Activated T-cell treated with anti-CD3 and anti-CD28 coated beads, Interleukin-2, amount 50 U/mL, for 24 hours (primary cell): Measurements from ENCODE around the gene TBC1D2.

Experiments used
- DNase-seq: peaks from one replicate; pipeline ENCODE4 v3.0.0-alpha.2; 2020
- H3K27ac Mint-ChIP-seq: 2 replicates; pipeline ENCODE4 v1.8.0; 2020; ENCODE audit warnings: mild to moderate bottlenecking, mixed read lengths
- H3K27me3 Mint-ChIP-seq: 2 replicates; pipeline ENCODE4 v1.8.0; 2020; ENCODE audit warnings: mixed read lengths
- H3K36me3 Mint-ChIP-seq: 2 replicates; pipeline ENCODE4 v1.8.0; 2020; ENCODE audit warnings: low read depth, mixed read lengths
- H3K4me1 Mint-ChIP-seq: 2 replicates; pipeline ENCODE4 v1.8.0; 2020; ENCODE audit warnings: low read depth, mixed read lengths
- H3K4me3 Mint-ChIP-seq: 2 replicates; pipeline ENCODE4 v1.8.0; 2020; ENCODE audit warnings: mild to moderate bottlenecking, moderate library complexity, mixed read lengths
- H3K9me3 Mint-ChIP-seq: 2 replicates; pipeline ENCODE4 v1.8.0; 2020; ENCODE audit warnings: mixed read lengths

The TBC1D2 gene

DNA sequence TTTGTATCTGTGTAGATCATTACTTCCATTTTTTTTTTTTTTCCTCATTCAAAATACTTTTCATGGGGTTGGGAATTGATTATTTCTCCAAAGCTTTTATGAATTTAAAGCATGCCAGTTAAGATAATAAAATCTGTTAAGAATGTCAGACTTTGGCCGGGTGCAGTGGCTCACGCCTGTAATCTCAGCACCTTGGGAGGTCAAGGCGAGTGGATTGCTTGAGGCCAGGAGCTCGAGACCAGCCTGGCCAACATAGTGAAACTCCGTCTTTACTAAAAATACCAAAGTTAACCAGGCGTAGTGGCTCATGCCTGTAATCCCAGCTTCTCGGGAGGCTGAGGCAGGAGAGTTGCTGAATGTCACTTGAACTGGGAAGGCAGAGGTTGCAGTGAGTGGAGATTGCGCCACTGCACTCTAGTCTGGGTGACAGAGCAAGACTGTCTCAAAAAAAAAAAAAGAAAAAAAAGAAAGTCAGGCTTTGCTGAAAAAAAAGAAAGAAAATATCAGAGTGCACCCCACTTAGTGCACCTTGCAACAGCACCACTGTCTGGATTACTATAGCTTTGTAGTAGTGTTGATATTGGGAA, 18.5 kb downstream of the TBC1D2 start:
- no peaks in the 10 kb centered on the region for H3K27me3 Mint-ChIP-seq
- H3K27ac Mint-ChIP-seq = no peak overlapping the region
- no peaks in the 10 kb centered on the region for H3K4me1 Mint-ChIP-seq
- H3K36me3 Mint-ChIP-seq = no peaks in the 10 kb centered on the region
- H3K9me3 Mint-ChIP-seq = no peaks in the 10 kb centered on the region
- no peak for DNase-seq
- H3K4me3 Mint-ChIP-seq = no peak overlapping the region

DNA sequence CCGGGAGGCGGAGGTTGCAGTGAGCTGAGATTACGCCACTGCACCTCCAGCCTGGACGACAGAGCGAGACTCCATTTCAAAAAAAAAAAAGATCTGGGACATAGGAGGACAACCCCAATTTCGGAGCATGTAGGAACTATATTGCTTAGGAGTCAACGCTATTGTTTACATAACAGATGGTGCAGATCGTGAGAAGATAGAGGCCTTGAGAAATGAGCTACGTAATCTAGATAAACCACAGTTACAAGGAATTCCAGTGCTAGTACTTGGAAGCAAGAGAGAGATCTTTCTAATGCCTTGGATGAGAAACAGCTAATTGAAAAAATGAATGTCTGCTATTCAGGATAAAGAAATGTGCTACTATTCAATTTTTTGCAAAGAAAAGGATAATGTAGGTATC, 20.3 kb downstream of the TBC1D2 start:
- no peaks in the 10 kb centered on the region for H3K9me3 Mint-ChIP-seq
- no peaks in the 10 kb centered on the region for H3K27me3 Mint-ChIP-seq
- no peaks in the 10 kb centered on the region for H3K4me1 Mint-ChIP-seq
- no peak overlapping the region for H3K4me3 Mint-ChIP-seq
- no peak overlapping the region for H3K27ac Mint-ChIP-seq
- peaks cover 2% of the 10 kb centered on the region for H3K36me3 Mint-ChIP-seq
- DNase-seq = no peak

DNA sequence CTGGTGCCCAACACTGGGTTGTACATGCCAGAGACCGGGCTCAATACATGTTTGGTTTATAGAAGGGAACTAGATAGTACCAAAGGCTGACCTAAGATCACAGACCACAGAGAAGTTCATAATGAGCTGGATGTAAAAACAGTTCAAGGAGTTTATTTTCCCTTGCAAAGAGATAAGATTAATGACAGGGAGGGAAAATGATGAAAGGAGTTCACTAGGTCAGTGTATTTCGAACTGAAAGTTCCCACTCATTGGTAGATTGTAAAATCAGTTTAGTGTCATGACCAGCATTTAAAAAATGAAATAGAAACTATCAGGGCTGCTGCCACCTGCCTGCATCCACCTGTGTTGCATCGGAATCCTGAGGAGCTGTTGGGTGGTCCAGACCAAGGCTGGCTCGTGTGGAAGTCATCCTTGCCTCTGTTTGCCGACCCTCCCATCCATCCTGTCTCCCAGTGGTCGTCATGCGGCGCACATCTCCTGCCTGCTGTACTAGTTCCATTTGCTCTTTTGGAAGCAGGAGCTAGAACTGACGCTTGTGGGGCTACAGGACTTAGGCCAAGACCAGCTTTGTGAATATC, 21.1 kb downstream of the TBC1D2 start:
- Mint-ChIP-seq H3K27ac (no peak overlapping the region), H3K36me3 (peaks cover 8% of the 10 kb centered on the region), H3K27me3 (no peaks in the 10 kb centered on the region), H3K4me3 (no peak overlapping the region), H3K9me3 (no peaks in the 10 kb centered on the region), H3K4me1 (no peaks in the 10 kb centered on the region)
- DNase-seq = no peak

DNA sequence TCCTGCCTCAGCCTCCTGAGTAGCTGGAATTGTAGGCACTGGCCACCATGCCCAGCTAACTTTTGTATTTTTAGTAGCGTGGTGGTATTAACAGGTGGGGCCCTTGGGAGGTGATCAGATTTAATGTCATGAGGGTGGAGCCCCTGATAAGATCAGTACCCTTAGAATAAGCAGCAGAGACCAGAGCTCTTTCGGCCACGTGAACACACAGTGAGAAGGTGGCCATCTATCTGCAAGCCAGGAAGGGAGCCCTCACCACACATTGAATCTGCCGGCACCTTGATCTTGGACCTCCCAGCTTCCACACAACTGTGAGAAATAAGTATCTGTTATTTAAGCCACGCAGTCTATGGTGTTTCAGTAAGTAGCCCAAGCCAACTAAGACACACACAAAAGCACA, 22.5 kb downstream of the TBC1D2 start:
- Mint-ChIP-seq H3K9me3 (no peaks in the 10 kb centered on the region), H3K4me1 (no peaks in the 10 kb centered on the region), H3K27ac (no peak overlapping the region), H3K36me3 (peaks cover 19% of the 10 kb centered on the region), H3K27me3 (no peaks in the 10 kb centered on the region), H3K4me3 (no peak overlapping the region)
- DNase-seq = no peak

DNA sequence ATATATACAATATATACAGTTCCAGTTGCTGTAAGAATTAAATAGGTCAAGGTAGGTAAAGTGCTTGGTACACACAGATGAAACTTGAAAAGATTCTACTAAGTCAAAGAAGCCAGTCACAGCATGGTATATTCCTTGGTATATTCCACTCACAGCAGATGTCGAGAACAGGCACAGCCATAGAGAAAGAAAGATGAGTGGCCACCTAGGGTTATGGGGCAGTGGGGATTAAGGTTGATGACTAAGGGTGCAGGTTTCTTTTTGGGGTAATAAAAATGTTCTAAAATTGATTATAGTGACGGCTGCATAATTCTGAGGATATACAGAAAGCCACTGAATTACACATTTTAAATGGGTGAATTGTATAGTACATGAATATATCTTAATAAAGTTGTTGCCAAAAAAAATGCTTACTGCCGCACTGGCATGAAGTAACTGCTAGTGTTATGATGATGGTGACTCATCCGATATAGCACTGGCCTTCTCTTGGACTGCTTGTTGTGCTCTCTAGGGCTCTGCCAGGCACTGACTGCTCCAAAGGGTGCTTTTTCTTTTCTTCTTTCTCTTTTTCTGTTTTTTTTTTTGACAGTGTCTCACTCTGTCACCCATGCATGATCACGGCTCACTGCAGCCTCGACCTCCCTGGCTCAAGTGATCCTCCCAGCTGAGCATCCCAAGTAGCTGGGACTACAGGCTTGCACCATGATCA, 23.5 kb downstream of the TBC1D2 start:
- DNase-seq = no peak
- Mint-ChIP-seq H3K27me3 (no peaks in the 10 kb centered on the region), H3K27ac (no peak overlapping the region), H3K4me3 (no peak overlapping the region), H3K9me3 (no peaks in the 10 kb centered on the region), H3K4me1 (no peaks in the 10 kb centered on the region), H3K36me3 (peaks cover 19% of the 10 kb centered on the region)

DNA sequence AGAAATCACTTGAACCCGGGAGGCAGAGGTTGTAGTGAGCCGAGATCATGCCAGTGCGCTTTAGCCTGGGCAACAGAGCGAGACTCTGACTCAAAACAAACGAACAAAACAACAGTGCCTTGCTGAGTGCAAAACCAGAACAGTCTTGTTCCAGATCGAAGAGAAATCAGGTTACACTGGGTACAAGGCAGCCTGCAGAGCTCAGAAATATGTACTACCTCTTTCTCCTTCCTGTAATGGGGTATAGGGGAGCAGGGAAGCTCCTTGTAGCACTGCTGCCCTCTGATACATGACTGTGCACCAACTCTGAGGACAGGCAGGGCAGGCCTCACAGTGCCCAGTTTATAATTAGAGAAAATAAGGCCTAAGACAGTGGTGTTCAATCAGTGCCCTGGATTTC, 24.7 kb downstream of the TBC1D2 start:
- Mint-ChIP-seq H3K36me3 (peaks cover 19% of the 10 kb centered on the region), H3K27me3 (no peaks in the 10 kb centered on the region)

DNA sequence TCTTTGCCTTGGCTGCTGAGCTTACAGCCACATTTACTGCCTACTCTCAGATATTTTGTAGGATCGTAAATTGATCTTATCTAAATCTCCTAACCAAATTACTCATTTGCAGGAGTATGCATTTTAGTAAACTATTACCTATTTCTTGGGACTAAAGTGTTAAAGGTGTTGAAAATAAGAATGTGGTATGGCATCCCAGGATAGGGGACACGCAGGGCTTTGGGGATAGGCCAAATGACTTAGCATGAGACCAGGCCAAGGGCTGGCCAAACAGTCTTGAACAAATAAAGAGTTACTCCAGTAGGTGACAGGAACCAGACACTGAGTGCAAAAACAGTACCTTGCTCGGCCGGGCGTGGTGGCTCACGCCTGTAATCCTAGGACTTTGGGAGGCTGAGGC, 25.1 kb downstream of the TBC1D2 start:
- no peak overlapping the region for H3K4me3 Mint-ChIP-seq
- H3K9me3 Mint-ChIP-seq = no peaks in the 10 kb centered on the region
- no peak for DNase-seq
- H3K36me3 Mint-ChIP-seq = peaks cover 19% of the 10 kb centered on the region
- no peaks in the 10 kb centered on the region for H3K4me1 Mint-ChIP-seq
- H3K27ac Mint-ChIP-seq = no peak overlapping the region
- no peaks in the 10 kb centered on the region for H3K27me3 Mint-ChIP-seq

More for the DNA sequence above, 24.7 kb downstream of the TBC1D2 start:
- H3K27ac Mint-ChIP-seq = no peak overlapping the region
- no peak overlapping the region for H3K4me3 Mint-ChIP-seq
- H3K4me1 Mint-ChIP-seq = no peaks in the 10 kb centered on the region
- DNase-seq = no peak
- H3K9me3 Mint-ChIP-seq = no peaks in the 10 kb centered on the region

DNA sequence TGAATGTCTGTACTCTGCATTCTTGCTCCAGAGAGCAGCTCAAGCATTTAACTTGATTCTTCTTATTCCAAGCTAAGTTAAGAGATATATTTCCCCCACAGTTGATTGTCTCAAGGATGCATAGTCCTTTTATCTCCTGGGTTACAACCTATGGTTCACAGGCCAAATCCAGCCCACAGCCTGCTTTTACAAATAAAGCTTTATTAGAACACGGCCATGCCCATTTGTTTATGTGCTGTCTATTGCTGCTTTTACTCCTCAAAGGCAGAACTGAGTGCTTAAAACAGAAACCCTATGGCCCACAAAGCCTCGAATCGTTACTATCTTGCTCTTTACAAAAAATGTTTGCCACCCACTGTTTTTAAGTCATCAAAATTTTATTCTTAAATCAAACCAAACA, 25.8 kb downstream of the TBC1D2 start:
- DNase-seq = no peak
- Mint-ChIP-seq H3K4me3 (no peak overlapping the region), H3K4me1 (no peaks in the 10 kb centered on the region), H3K27ac (no peak overlapping the region), H3K9me3 (no peaks in the 10 kb centered on the region), H3K27me3 (no peaks in the 10 kb centered on the region), H3K36me3 (peaks cover 19% of the 10 kb centered on the region)

DNA sequence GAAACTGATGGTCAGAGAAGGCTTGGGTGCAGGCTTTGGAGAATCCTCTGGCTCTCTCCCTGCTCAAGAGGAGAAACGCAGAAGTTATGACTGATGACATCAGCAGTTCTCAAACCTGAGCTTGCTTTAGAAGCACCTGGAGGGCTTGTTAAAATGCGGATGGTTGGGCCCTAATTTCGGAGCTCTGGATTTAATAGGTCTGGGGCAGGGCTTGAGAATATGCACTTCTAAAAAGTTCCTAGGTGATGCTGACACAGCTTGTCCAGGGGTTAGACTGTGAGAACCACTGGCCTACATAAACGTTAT, 26.4 kb downstream of the TBC1D2 start:
- no peaks in the 10 kb centered on the region for H3K4me1 Mint-ChIP-seq
- no peak overlapping the region for H3K27ac Mint-ChIP-seq
- no peaks in the 10 kb centered on the region for H3K27me3 Mint-ChIP-seq
- H3K36me3 Mint-ChIP-seq = peaks cover 19% of the 10 kb centered on the region
- H3K4me3 Mint-ChIP-seq = no peak overlapping the region
- no peaks in the 10 kb centered on the region for H3K9me3 Mint-ChIP-seq
- no peak for DNase-seq

DNA sequence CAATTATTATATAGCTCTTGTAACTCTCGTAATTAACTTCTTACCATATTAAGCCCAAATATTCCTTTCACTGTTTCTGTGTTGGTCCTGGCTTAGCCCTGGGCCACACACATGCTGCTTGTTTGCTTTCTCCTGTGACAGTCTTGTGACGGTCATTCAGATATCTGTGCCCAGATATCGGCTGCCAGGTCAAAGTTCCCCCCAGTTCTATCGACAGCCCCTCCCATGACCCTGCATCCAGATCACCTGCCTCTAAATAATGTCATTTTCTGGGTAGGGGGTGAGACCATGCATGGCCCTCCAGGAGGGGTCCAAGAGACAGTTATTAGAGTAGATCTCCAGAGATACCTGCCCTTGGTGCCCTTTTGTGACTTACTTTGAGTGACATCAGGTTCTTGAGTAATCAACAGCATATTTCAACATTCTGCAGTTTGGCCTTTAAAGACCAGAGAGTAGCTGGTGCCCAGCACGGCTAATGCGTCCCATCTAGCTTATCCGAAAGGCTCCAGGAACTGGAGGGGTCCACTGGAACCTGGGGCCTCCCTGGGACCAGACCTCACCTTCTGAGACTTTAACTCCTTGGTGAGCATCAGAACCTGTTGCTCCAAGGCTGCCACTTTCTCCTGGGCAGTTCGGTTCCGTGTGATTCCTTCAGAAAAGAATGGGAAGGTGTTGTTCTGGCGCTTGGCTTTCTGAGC, 26.9 kb downstream of the TBC1D2 start:
- no peak for DNase-seq
- no peak overlapping the region for H3K4me3 Mint-ChIP-seq
- peaks cover 19% of the 10 kb centered on the region for H3K36me3 Mint-ChIP-seq
- H3K27ac Mint-ChIP-seq = no peak overlapping the region
- no peaks in the 10 kb centered on the region for H3K4me1 Mint-ChIP-seq
- H3K9me3 Mint-ChIP-seq = no peaks in the 10 kb centered on the region
- H3K27me3 Mint-ChIP-seq = no peaks in the 10 kb centered on the region

DNA sequence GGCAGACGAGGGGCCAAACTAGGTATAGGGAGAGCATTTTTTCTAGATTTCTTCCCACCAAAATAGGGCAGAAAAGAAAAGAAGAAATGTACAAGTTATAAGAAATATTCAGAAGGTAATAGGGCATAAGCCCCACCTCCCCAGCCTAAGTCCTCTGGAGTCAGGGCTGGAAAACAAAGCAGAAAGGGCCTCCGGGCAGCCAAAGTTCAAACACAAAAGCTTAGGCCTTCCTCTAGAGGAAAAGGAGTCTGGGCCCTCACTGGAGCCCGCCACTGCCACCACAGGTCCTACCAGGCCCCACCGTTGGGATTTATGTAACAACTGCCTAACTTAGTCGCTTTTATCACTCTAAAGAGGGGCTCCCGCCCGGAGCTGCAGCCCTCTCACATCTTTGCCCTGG, 27.6 kb downstream of the TBC1D2 start:
- Mint-ChIP-seq H3K36me3 (peaks cover 19% of the 10 kb centered on the region), H3K27ac (no peak overlapping the region), H3K4me3 (no peak overlapping the region), H3K27me3 (no peaks in the 10 kb centered on the region), H3K4me1 (no peaks in the 10 kb centered on the region), H3K9me3 (no peaks in the 10 kb centered on the region)
- DNase-seq = no peak

DNA sequence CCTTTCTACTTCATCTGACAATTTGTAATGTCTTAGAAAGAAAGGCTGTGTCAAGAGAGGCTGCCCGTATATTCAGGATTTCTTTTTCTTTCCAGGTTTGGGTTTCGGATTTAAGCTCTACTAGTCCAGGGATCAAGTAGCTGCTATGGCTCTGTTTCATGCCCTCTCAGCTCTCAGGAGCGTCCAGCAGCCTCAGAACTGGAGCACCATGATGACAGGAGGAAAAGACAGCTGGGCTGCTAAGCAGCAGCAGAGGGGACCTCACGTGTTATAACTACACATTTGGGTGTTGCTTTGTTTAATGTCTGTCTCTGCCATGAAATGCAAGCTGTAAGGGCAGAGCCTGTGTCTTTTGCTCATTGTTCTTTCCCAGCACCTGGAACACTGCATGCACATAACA, 28.5 kb downstream of the TBC1D2 start:
- Mint-ChIP-seq H3K27me3 (no peaks in the 10 kb centered on the region), H3K27ac (no peak overlapping the region), H3K36me3 (peaks cover 19% of the 10 kb centered on the region)

DNA sequence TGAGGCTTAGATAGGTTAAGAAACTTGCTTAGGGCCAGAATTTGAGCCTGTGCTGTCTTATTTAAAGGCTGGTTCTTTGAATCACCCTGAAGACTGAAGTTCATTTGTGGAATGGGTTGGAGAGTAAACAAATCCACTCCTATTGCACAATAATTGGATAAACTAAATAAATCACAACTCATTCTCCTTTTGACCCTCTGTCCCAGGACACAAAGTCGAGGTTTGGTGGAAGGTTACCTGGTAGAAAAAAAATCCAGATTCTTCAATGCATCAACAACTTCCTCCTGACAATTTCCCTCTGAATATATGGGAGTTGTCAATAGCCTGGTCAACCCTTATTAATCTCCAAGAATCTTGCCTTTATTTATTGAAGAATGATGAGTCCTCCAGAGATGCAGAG, 28.9 kb downstream of the TBC1D2 start:
- Mint-ChIP-seq H3K36me3 (peaks cover 19% of the 10 kb centered on the region), H3K27ac (no peak overlapping the region), H3K4me3 (no peak overlapping the region), H3K9me3 (no peaks in the 10 kb centered on the region), H3K27me3 (no peaks in the 10 kb centered on the region), H3K4me1 (no peaks in the 10 kb centered on the region)
- DNase-seq = no peak

More for the DNA sequence above, 28.5 kb downstream of the TBC1D2 start:
- Mint-ChIP-seq H3K9me3 (no peaks in the 10 kb centered on the region), H3K4me1 (no peaks in the 10 kb centered on the region), H3K4me3 (no peak overlapping the region)
- no peak for DNase-seq

DNA sequence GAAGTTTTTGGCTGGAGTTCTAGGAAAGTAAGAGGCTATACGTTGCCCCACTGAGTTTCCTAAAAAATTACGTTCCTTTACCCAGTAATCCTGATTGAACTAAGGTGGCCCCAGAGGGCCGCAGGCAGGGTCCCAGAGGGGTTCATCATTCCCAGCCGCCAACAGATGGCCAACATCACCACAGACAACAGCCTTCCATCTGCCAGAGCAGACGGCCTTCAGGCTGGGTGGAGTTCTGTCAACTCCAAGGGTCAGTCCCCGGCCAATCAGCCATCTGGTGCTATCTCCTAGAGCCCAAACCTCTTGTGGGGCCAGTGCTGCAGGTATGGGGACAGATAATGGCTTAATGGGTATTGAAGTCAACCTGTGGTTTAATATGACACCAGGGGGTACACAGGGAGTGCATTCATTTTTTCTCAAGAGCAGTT, 30.4 kb downstream of the TBC1D2 start:
- Mint-ChIP-seq H3K36me3 (peaks cover 20% of the 10 kb centered on the region), H3K4me1 (no peaks in the 10 kb centered on the region), H3K27me3 (no peaks in the 10 kb centered on the region), H3K27ac (no peak overlapping the region), H3K9me3 (no peaks in the 10 kb centered on the region), H3K4me3 (no peak overlapping the region)
- no peak for DNase-seq
